Measurements from ENCODE around the gene CEP112.

DNA sequence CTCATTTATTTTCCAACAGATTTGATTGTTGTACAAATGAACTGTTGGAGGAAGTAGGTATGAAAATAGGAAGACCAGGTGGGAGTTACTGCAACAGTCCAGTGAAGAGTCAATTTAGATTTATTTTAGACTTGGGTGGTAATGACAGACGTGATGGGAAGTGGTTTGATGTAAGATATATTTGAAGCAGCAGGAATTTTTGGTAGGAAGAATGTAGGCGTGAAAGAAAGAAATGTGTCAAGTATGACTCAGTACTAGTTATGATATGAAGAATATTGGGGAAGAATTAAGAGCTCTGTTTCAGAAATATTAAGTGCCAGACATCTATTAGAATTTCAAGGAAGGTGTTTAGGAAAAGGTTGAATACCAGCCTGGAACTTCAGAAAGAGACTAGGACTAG is 382.6 kb downstream of the CEP112 start:
- TF ChIP-seq, protein P1, sequence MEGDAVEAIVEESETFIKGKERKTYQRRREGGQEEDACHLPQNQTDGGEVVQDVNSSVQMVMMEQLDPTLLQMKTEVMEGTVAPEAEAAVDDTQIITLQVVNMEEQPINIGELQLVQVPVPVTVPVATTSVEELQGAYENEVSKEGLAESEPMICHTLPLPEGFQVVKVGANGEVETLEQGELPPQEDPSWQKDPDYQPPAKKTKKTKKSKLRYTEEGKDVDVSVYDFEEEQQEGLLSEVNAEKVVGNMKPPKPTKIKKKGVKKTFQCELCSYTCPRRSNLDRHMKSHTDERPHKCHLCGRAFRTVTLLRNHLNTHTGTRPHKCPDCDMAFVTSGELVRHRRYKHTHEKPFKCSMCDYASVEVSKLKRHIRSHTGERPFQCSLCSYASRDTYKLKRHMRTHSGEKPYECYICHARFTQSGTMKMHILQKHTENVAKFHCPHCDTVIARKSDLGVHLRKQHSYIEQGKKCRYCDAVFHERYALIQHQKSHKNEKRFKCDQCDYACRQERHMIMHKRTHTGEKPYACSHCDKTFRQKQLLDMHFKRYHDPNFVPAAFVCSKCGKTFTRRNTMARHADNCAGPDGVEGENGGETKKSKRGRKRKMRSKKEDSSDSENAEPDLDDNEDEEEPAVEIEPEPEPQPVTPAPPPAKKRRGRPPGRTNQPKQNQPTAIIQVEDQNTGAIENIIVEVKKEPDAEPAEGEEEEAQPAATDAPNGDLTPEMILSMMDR (IDR thresholded peaks at IDR 0.05; ENCODE audit: insufficient read depth, low read length, poor library complexity, severe bottlenecking), result no peak
- no peak for TF ChIP-seq EZH2phosphoT487 (conservative IDR thresholded peaks at IDR 0.05; ENCODE audit: low read length)

Data from SU-DHL-6 (cell line).